A549 (cell line): ENCODE results near the gene STPG4. TPM values are rescaled to one million over a fixed set of nuclear protein-coding genes. Genes with fewer than 3 reads are reported as not detected.

Experiments used
- ATAC-seq, 2 experiments: fragments of 200-7000 bp in 1 of 2; fragments of >200 bp in 1 of 2; cut with Nextera tagmentation in 1 of 2; cut with Tn5 transposase in 1 of 2; 3 replicates each; pipeline versions ENCODE4 v1.8.0 to v1.9.1; 2018 to 2020; ENCODE audit warnings: mild to moderate bottlenecking in 1 of 2, moderate library complexity in 1 of 2
- CTCF ChIA-PET: fragments of 300-600 bp; sonication (Branson Sonifier 250); formaldehyde crosslinking; extraction: SDS; loops from one replicate; lab custom pipeline; 2021; ENCODE audit warnings: antibody characterized with exemption, inconsistent platforms; lab: Yijun Ruan, JAX
- POLR2A ChIA-PET: fragments of 350-600 bp; formaldehyde crosslinking; extraction: SDS; loops from one replicate; lab custom pipeline; 2021; ENCODE audit warnings: antibody characterized with exemption, inconsistent platforms; lab: Yijun Ruan, JAX
- DNase-seq, 2 experiments: peaks; one replicate each; pipeline versions ENCODE4 v3.0.0 to v3.0.0-alpha.2; 2011 to 2016; ENCODE audit warnings: low read depth in 1 of 2, low spot score in 1 of 2
- FAIRE-seq: peaks from 2 replicates; lab custom pipeline; 2011; peaks lifted over from hg19 to GRCh38; lab: Jason Lieb, UNC
- H3K27ac ChIP-seq, 2 experiments: fragments of >200 bp; sonication (Bioruptor Twin); formaldehyde crosslinking; 3 replicates each; pipeline ENCODE4 v1.5.1; 2016 to 2017
- H3K4me1 ChIP-seq: fragments of >200 bp; sonication (Bioruptor Twin); formaldehyde crosslinking; 3 replicates; pipeline ENCODE4 v1.6.1; 2016
- H3K4me2 ChIP-seq: fragments of >200 bp; sonication (Bioruptor Twin); formaldehyde crosslinking; 3 replicates; pipeline ENCODE4 v1.6.1; 2016
- H3K4me3 ChIP-seq: fragments of >200 bp; sonication (Bioruptor Twin); formaldehyde crosslinking; 3 replicates; pipeline ENCODE4 v1.5.1; 2016
- H3K9me3 ChIP-seq: fragments of >200 bp; sonication (Bioruptor Twin); formaldehyde crosslinking; 3 replicates; pipeline ENCODE4 v1.6.1; 2016
- CHD4 ChIP-seq: fragments of 200-600 bp; sonication (generic); IDR thresholded peaks from 2 replicates; pipeline ENCODE4 v1.6.1; 2016; ENCODE audit warnings: antibody characterized with exemption, mild to moderate bottlenecking, borderline replicate concordance
- EHMT2 ChIP-seq: fragments of 200-600 bp; sonication (generic); IDR thresholded peaks from 2 replicates; pipeline ENCODE4 v1.6.1; 2016; ENCODE audit warnings: antibody characterized with exemption, low read depth, mild to moderate bottlenecking, moderate library complexity
- EP300 ChIP-seq, 2 experiments: fragments of >200 bp; sonication (Bioruptor Twin); formaldehyde crosslinking; IDR thresholded peaks; 2 replicates in 1 of 2; 3 replicates in 1 of 2; pipeline ENCODE4 v1.6.1; 2016 to 2017
- FOSB ChIP-seq: fragments of 250-450 bp; sonication (Bioruptor Pico); IDR thresholded peaks from 2 replicates; pipeline ENCODE4 v1.5.0; 2020; ENCODE audit warnings: mild to moderate bottlenecking, moderate library complexity
- FOSL2 ChIP-seq, 2 experiments: fragments of 450-650 bp in 1 of 2; fragments of >200 bp in 1 of 2; sonication (Bioruptor Twin) in 1 of 2; formaldehyde crosslinking; IDR thresholded peaks; 2 replicates each; pipeline versions ENCODE4 v1.5.0 to v1.6.1; 2016 to 2020; ENCODE audit warnings: mild to moderate bottlenecking in 1 of 2, moderate library complexity in 1 of 2
- FOXS1 ChIP-seq: fragments of 250-450 bp; sonication (Bioruptor Pico); IDR thresholded peaks from 2 replicates; pipeline ENCODE4 v1.5.0; 2020; ENCODE audit warnings: mild to moderate bottlenecking, moderate library complexity
- HDAC2 ChIP-seq: fragments of 200-600 bp; sonication (generic); IDR thresholded peaks from 2 replicates; pipeline ENCODE4 v1.6.1; 2016
- HEYL ChIP-seq: fragments of 250-450 bp; sonication (Bioruptor Pico); IDR thresholded peaks from 2 replicates; pipeline ENCODE4 v1.8.0; 2021; ENCODE audit warnings: mild to moderate bottlenecking, moderate library complexity
- HOXB13 ChIP-seq: fragments of 250-450 bp; sonication (Bioruptor Pico); IDR thresholded peaks from 2 replicates; pipeline ENCODE4 v1.5.0; 2020; ENCODE audit warnings: low read depth, mild to moderate bottlenecking, moderate library complexity
- HOXB5 ChIP-seq: fragments of 250-450 bp; sonication (Bioruptor Pico); IDR thresholded peaks from 2 replicates; pipeline ENCODE4 v1.5.0; 2020; ENCODE audit warnings: mild to moderate bottlenecking, moderate library complexity
- JUNB ChIP-seq: fragments of >200 bp; sonication (Bioruptor Twin); formaldehyde crosslinking; IDR thresholded peaks from 2 replicates; pipeline ENCODE4 v1.6.1; 2016
- KDM1A ChIP-seq: fragments of 200-600 bp; sonication (generic); IDR thresholded peaks from 2 replicates; pipeline ENCODE4 v1.6.1; 2016; ENCODE audit warnings: low read depth, mild to moderate bottlenecking
- MAZ ChIP-seq: fragments of 150-350 bp; IDR thresholded peaks from 2 replicates; pipeline ENCODE4 v1.6.1; 2014; ENCODE audit warnings: antibody characterized with exemption, low read depth, low read length, borderline replicate concordance
- NFE2L2 ChIP-seq: fragments of 150-350 bp; conservative IDR thresholded peaks from 2 replicates; pipeline ENCODE4 v1.6.1; 2014; ENCODE audit warnings: low read length
- PHF8 ChIP-seq: fragments of 200-600 bp; sonication (generic); IDR thresholded peaks from 2 replicates; pipeline ENCODE4 v1.6.1; 2016; ENCODE audit warnings: low read depth, mild to moderate bottlenecking, antibody characterized with exemption, moderate library complexity, borderline replicate concordance
- POLR2AphosphoS2 ChIP-seq: conservative IDR thresholded peaks from 2 replicates; pipeline ENCODE4 v1.6.1; 2012; ENCODE audit warnings: low read length, improper control_type of control experiment, inconsistent platforms
- RAD21 ChIP-seq, 2 experiments: fragments of >200 bp in 1 of 2; sonication (Bioruptor Twin) in 1 of 2; formaldehyde crosslinking in 1 of 2; IDR thresholded peaks in 1 of 2; conservative IDR thresholded peaks in 1 of 2; 2 replicates in 1 of 2; 3 replicates in 1 of 2; pipeline ENCODE4 v1.6.1; 2012 to 2018; ENCODE audit warnings: inconsistent platforms in 1 of 2
- RCOR1 ChIP-seq: fragments of 150-350 bp; IDR thresholded peaks from 2 replicates; pipeline ENCODE4 v1.6.1; 2014; ENCODE audit warnings: antibody characterized with exemption, low read length, low read depth
- RNF2 ChIP-seq: fragments of 200-600 bp; sonication (generic); IDR thresholded peaks from 2 replicates; pipeline ENCODE4 v1.6.1; 2016; ENCODE audit warnings: low read depth, mild to moderate bottlenecking, antibody characterized with exemption, moderate library complexity, borderline replicate concordance
- SMC3 ChIP-seq: fragments of >200 bp; sonication (Bioruptor Twin); formaldehyde crosslinking; IDR thresholded peaks from 3 replicates; pipeline ENCODE4 v1.6.1; 2018; ENCODE audit warnings: inconsistent platforms
- TFCP2L1 ChIP-seq: fragments of 250-450 bp; sonication (Bioruptor Pico); IDR thresholded peaks from 2 replicates; pipeline ENCODE4 v1.5.0; 2021; ENCODE audit warnings: mild to moderate bottlenecking
- ZC3H11A ChIP-seq: fragments of 450-650 bp; IDR thresholded peaks from 2 replicates; pipeline ENCODE4 v1.6.1; 2014; ENCODE audit warnings: antibody characterized with exemption, mild to moderate bottlenecking
- ZFP36 ChIP-seq: fragments of 450-650 bp; IDR thresholded peaks from 2 replicates; pipeline ENCODE4 v1.6.1; 2014; ENCODE audit warnings: borderline replicate concordance; ENCODE audit not compliant: partially characterized antibody
- ZNF302 ChIP-seq: fragments of 250-450 bp; sonication (Bioruptor Pico); IDR thresholded peaks from 2 replicates; pipeline ENCODE4 v1.9.0; 2021; ENCODE audit warnings: inconsistent platforms, mild to moderate bottlenecking, moderate library complexity
- ZSCAN20 ChIP-seq: fragments of 250-450 bp; sonication (Bioruptor Pico); IDR thresholded peaks from 2 replicates; pipeline ENCODE4 v1.8.0; 2022; ENCODE audit warnings: mild to moderate bottlenecking, moderate library complexity
- WGBS: methylation state at CpG from one replicate; pipeline ENCODE4 v1.1.6; 2017; ENCODE audit errors: missing lambda C conversion rate; 5-methylcytosine and 5-hydroxymethylcytosine counted together
- polyA plus RNA-seq, 4 experiments: library from polyadenylated mRNA; depleted of rRNA in 3 of 4; stranded (reverse); fragments of >200 nt; fragmentation: RNase III in 1 of 4; extraction: RNeasy Plus Mini Kit Qiagen cat#74134 plus additional on column Dnase treatment in 1 of 4; gene quantifications; 2 replicates in 3 of 4; 3 replicates in 1 of 4; pipeline ENCODE4 v1.2.3, GENCODE V29; 2011 to 2017
- TF ChIP-seq, protein P1 (sequence below): fragments of >200 bp; sonication (Bioruptor Twin); formaldehyde crosslinking; IDR thresholded peaks from 2 replicates; pipeline ENCODE4 v1.6.1; 2016
- TF ChIP-seq, protein P2 (sequence below): fragments of >200 bp; sonication (Bioruptor Twin); formaldehyde crosslinking; IDR thresholded peaks from 3 replicates; pipeline ENCODE4 v1.5.1; 2016
- TF ChIP-seq, protein P3 (sequence below): IDR thresholded peaks from 2 replicates; pipeline ENCODE4 v1.6.1; 2012
- TF ChIP-seq, protein P4 (sequence below): fragments of 250-450 bp; sonication (Bioruptor Pico); IDR thresholded peaks from 2 replicates; pipeline ENCODE4 v1.5.0; 2020; ENCODE audit warnings: low read depth, mild to moderate bottlenecking, moderate library complexity
- TF ChIP-seq, protein P5 (sequence below): fragments of >200 bp; sonication (Bioruptor Twin); formaldehyde crosslinking; IDR thresholded peaks from 3 replicates; pipeline ENCODE4 v1.6.1; 2016

The STPG4 gene
- polyA plus RNA-seq, 2 of the 4 experiments (the other 2 are of a cell fraction): 0.05 to 0.13 TPM

DNA sequence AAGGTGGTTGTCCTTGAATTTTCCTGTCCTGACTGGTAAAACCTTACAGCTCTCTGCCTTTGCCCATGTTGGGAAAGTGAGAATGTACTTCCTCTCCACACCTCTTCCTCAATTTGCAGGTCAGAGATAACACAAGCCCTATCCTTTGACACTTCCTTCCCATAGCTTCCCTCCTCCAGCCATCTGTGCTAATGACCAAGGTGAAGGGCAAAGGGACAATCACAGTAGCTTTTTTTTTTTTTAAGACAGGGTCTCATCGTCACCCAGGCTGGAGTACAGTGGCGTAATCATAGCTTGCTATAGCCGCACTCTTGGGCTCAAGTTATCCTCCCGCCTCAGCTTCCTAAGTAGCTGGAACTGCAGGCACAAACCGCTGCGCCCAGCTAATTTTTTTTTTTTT is 24.3 kb upstream of the STPG4 start:
- WGBS: 97% methylated on average over 6 of the region's 6 CpGs
- no peak for FAIRE-seq
- no peak overlapping the region for H3K4me2 ChIP-seq
- POLR2A ChIA-PET: no interaction called here
- no peak overlapping the region for H3K4me3 ChIP-seq
- TF ChIP-seq SMC3 (no peak), ZSCAN20 (CRISPR knock-in tag) (no peak), HOXB5 (CRISPR knock-in tag) (no peak), ZC3H11A (no peak), POLR2AphosphoS2 (no peak), HEYL (CRISPR knock-in tag) (no peak), TFCP2L1 (no peak)
- TF ChIP-seq, all 56 proteins: peak for 0
- Histone ChIP-seq H3K9me3 (no peaks in the 10 kb centered on the region), H3K4me1 (peaks cover 21% of the 10 kb centered on the region), H3K27ac (peak overlapping the region in 1 of 2 experiments; percentile 38; a peak in 2 of 6 replicates)
- no peak for ATAC-seq
- no peak for DNase-seq
- CTCF ChIA-PET: interaction anchor here (0.6 to 2.7 kb wide), 4 partner anchors 24 to 196 kb away, joined by 3 to 12 read pairs (median 3); partner anchors contain the start of gene STPG4

DNA sequence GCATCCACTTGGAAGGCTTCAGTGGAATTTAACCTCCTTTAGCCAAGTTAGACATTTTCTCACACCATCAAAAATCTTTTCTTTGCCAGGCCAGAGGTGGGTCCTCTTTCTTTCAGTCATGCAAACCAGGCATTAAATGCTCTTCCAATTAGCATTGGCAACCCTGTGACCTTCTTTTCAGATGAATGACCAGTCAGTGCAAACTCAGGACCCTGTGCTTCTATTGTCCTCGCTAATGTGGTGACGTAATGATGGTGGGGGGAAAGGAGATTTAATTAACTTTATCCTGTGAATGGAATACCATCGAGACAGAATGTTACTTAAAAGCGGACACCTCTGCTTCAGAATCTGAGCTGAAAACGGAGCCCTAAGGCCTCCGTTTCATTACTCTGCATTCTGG is 23.2 kb upstream of the STPG4 start:
- CTCF ChIA-PET: no interaction called here
- Histone ChIP-seq H3K27ac (peak overlapping the region; percentile 94 to 99; a peak in 5 of 6 replicates), H3K9me3 (no peaks in the 10 kb centered on the region), H3K4me1 (peaks cover 18% of the 10 kb centered on the region), H3K4me3 (no peak overlapping the region), H3K4me2 (no peak overlapping the region)
- FAIRE-seq (no peak), ATAC-seq (no peak), DNase-seq (no peak)
- WGBS: 91% methylated on average over 6 of the region's 6 CpGs
- TF ChIP-seq ZC3H11A (no peak), HDAC2 (no peak)
- POLR2A ChIA-PET: no interaction called here

DNA sequence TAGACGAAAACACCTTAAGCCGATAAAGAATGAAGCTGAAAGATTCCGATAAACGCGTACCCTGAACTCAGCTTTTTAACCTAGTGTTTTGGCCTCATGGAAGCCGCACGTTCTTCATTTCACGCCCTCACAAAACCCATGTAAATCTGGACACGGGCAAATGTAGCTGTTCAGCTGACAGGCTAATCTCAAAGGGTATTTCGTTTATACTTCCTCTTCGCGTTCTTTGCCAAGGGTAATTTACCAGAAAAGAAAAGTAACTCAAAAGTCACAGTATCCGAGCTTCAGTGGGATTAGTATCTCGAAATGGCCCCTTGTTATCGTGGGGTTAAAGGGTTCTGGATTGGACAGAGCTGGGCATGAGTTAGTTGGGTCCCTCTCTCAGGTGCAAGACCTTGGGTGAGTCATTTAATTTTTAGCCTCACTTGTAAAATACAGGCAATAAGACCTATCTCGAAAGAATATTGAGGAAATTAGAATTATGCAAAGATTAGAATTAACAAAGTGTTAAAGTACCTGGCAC is 22.0 kb upstream of the STPG4 start:
- WGBS: 17% methylated on average over 16 of the region's 16 CpGs
- peak overlapping the region; percentile 97 for H3K4me3 ChIP-seq
- CTCF ChIA-PET: no interaction called here
- FAIRE-seq (no peak), DNase-seq (no peak), ATAC-seq (peak in 1 of 2 experiments; percentile 2; a peak in 1 of 6 replicates)
- POLR2A ChIA-PET: no interaction called here
- peak overlapping the region; percentile 94 to 99 for H3K27ac ChIP-seq
- H3K4me1 ChIP-seq: peaks cover 30% of the 10 kb centered on the region
- no peaks in the 10 kb centered on the region for H3K9me3 ChIP-seq
- H3K4me2 ChIP-seq: peak overlapping the region; percentile 80
- TF ChIP-seq FOXS1 (CRISPR knock-in tag) (no peak), RAD21 (conservative IDR thresholded peaks at IDR 0.05 in 1 of 2, IDR thresholded peaks at IDR 0.05 in 1 of 2) (0 out of 5 replicates have a peak, but pooled peaks of 1 of the 2 experiments have one; percentile 7), NFE2L2 (no peak), PHF8 (peak; percentile 62; the same call in 1 of the 2 replicates), MAZ (no peak), EHMT2 (no peak), RCOR1 (no peak), HOXB13 (CRISPR knock-in tag) (peak; percentile 67; the same call in 1 of the 2 replicates), EP300 (IDR thresholded peaks at IDR 0.05) (no peak), JUNB (no peak), SMC3 (no peak; the same call in 2 of the 3 replicates), ZNF302 (CRISPR knock-in tag) (no peak), FOSB (CRISPR knock-in tag) (no peak), FOSL2 (IDR thresholded peaks at IDR 0.05) (no peak), FOSL2 (CRISPR knock-in tag; IDR thresholded peaks at IDR 0.05) (peak; percentile 28; the same call in 1 of the 2 replicates), HEYL (CRISPR knock-in tag) (no peak), ZFP36 (no peak), RNF2 (no peak), KDM1A (no peak), CHD4 (no peak), HDAC2 (no peak), ZC3H11A (no peak), ZSCAN20 (CRISPR knock-in tag) (0 out of 2 replicates have a peak, but pooled peaks have one; percentile 54)
- TF ChIP-seq, protein P1, sequence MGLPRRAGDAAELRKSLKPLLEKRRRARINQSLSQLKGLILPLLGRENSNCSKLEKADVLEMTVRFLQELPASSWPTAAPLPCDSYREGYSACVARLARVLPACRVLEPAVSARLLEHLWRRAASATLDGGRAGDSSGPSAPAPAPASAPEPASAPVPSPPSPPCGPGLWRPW: no peak
- TF ChIP-seq, protein P2, sequence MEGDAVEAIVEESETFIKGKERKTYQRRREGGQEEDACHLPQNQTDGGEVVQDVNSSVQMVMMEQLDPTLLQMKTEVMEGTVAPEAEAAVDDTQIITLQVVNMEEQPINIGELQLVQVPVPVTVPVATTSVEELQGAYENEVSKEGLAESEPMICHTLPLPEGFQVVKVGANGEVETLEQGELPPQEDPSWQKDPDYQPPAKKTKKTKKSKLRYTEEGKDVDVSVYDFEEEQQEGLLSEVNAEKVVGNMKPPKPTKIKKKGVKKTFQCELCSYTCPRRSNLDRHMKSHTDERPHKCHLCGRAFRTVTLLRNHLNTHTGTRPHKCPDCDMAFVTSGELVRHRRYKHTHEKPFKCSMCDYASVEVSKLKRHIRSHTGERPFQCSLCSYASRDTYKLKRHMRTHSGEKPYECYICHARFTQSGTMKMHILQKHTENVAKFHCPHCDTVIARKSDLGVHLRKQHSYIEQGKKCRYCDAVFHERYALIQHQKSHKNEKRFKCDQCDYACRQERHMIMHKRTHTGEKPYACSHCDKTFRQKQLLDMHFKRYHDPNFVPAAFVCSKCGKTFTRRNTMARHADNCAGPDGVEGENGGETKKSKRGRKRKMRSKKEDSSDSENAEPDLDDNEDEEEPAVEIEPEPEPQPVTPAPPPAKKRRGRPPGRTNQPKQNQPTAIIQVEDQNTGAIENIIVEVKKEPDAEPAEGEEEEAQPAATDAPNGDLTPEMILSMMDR: no peak
- TF ChIP-seq, protein P3, sequence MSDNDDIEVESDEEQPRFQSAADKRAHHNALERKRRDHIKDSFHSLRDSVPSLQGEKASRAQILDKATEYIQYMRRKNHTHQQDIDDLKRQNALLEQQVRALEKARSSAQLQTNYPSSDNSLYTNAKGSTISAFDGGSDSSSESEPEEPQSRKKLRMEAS: 0 out of 2 replicates have a peak, but pooled peaks have one; percentile 10
- TF ChIP-seq, protein P4, sequence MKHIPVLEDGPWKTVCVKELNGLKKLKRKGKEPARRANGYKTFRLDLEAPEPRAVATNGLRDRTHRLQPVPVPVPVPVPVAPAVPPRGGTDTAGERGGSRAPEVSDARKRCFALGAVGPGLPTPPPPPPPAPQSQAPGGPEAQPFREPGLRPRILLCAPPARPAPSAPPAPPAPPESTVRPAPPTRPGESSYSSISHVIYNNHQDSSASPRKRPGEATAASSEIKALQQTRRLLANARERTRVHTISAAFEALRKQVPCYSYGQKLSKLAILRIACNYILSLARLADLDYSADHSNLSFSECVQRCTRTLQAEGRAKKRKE: 0 out of 2 replicates have a peak, but pooled peaks have one; percentile 9
- TF ChIP-seq, protein P5, sequence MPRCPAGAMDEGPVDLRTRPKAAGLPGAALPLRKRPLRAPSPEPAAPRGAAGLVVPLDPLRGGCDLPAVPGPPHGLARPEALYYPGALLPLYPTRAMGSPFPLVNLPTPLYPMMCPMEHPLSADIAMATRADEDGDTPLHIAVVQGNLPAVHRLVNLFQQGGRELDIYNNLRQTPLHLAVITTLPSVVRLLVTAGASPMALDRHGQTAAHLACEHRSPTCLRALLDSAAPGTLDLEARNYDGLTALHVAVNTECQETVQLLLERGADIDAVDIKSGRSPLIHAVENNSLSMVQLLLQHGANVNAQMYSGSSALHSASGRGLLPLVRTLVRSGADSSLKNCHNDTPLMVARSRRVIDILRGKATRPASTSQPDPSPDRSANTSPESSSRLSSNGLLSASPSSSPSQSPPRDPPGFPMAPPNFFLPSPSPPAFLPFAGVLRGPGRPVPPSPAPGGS: no peak; the same call in 2 of the 3 replicates
